HEK293 (cell line): Measurements from ENCODE around the gene GRIK4.

Source experiments
- MEIS1 ChIP-seq: sonication (generic); formaldehyde crosslinking; IDR thresholded peaks from 2 replicates; pipeline ENCODE4 v1.8.1; 2022; ENCODE audit warnings: missing genetic modification reagents, mild to moderate bottlenecking, borderline replicate concordance
- PRDM1 ChIP-seq: fragments of 450-650 bp; formaldehyde crosslinking; IDR thresholded peaks from 2 replicates; pipeline ENCODE4; 2016; ENCODE audit warnings: missing biosample characterization, missing genetic modification characterization
- REST ChIP-seq: fragments of 450-650 bp; formaldehyde crosslinking; IDR thresholded peaks from 2 replicates; pipeline ENCODE4 v1.5.1; 2016; ENCODE audit warnings: missing biosample characterization, missing genetic modification characterization
- SP7 ChIP-seq: fragments of 450-650 bp; formaldehyde crosslinking; IDR thresholded peaks from 2 replicates; pipeline ENCODE4 v1.5.1; 2016; ENCODE audit warnings: missing biosample characterization, missing genetic modification characterization
- YY1 ChIP-seq: fragments of 450-650 bp; formaldehyde crosslinking; IDR thresholded peaks from 2 replicates; pipeline ENCODE4 v1.5.1; 2018; ENCODE audit warnings: missing biosample characterization, missing genetic modification characterization
- ZBTB21 ChIP-seq: fragments of 450-650 bp; formaldehyde crosslinking; IDR thresholded peaks from 2 replicates; pipeline ENCODE4 v1.5.1; 2017; ENCODE audit warnings: missing biosample characterization, missing genetic modification characterization
- ZBTB48 ChIP-seq: fragments of 450-650 bp; formaldehyde crosslinking; IDR thresholded peaks from 2 replicates; pipeline ENCODE4 v1.5.1; 2016; ENCODE audit warnings: missing biosample characterization, missing genetic modification characterization
- ZNF23 ChIP-seq: fragments of 450-650 bp; formaldehyde crosslinking; IDR thresholded peaks from 2 replicates; pipeline ENCODE4 v1.5.1; 2016; ENCODE audit warnings: missing biosample characterization, missing genetic modification characterization, borderline replicate concordance
- ZNF266 ChIP-seq: fragments of 450-650 bp; formaldehyde crosslinking; IDR thresholded peaks from 2 replicates; pipeline ENCODE4 v1.5.1; 2016; ENCODE audit warnings: missing biosample characterization, missing genetic modification characterization, low read depth
- ZNF341 ChIP-seq: fragments of 450-650 bp; formaldehyde crosslinking; IDR thresholded peaks from 2 replicates; pipeline ENCODE4; 2016; ENCODE audit warnings: low read depth, missing biosample characterization, missing genetic modification characterization
- TF ChIP-seq, protein P1 (sequence below): fragments of 450-650 bp; formaldehyde crosslinking; IDR thresholded peaks from 2 replicates; pipeline ENCODE4 v1.5.1; 2016; ENCODE audit warnings: missing biosample characterization, missing genetic modification characterization

DNA sequence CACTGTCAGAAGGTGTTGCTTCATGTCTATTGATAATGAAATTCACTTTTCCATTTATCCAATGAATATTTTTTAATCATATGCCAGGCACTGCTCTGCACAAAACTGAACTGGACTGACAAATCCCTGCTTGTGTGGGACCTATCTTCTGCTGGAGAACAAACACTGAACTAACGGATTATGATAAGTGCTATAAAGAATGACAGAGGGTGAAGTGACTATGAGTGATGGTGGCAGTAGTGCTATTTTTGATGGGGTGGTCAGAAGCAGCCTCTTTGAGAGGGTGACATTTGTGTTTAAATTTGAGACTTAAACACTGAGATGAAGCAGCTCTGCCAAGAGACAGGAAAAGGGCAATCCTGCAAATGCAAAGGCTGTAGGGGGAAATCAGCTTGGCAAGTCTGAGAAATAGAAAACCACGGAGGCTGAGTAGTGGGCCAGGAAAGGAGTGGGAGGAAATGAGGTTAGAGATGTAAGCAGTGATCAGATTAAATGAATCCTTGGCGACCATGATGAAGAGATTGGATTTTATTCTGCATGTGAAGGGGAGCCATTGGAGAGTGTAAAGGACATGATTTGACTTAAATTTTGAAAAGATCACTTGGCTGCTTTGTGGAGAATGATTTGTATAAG lies 518.4 kb downstream of the GRIK4 start:
- no peak for TF ChIP-seq SP7 (tag by site-specific recombination)
- TF ChIP-seq, protein P1, sequence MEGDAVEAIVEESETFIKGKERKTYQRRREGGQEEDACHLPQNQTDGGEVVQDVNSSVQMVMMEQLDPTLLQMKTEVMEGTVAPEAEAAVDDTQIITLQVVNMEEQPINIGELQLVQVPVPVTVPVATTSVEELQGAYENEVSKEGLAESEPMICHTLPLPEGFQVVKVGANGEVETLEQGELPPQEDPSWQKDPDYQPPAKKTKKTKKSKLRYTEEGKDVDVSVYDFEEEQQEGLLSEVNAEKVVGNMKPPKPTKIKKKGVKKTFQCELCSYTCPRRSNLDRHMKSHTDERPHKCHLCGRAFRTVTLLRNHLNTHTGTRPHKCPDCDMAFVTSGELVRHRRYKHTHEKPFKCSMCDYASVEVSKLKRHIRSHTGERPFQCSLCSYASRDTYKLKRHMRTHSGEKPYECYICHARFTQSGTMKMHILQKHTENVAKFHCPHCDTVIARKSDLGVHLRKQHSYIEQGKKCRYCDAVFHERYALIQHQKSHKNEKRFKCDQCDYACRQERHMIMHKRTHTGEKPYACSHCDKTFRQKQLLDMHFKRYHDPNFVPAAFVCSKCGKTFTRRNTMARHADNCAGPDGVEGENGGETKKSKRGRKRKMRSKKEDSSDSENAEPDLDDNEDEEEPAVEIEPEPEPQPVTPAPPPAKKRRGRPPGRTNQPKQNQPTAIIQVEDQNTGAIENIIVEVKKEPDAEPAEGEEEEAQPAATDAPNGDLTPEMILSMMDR (tag by site-specific recombination), result no peak
- TF ChIP-seq ZBTB21 (tag by site-specific recombination), result no peak
- TF ChIP-seq ZNF341, result no peak
- TF ChIP-seq ZNF23, result no peak
- no peak for TF ChIP-seq MEIS1 (CRISPR knock-in tag)
- no peak for TF ChIP-seq PRDM1
- TF ChIP-seq REST (tag by site-specific recombination), result no peak
- no peak for TF ChIP-seq YY1 (tag by site-specific recombination)
- TF ChIP-seq ZNF266 (tag by site-specific recombination), result no peak
- no peak for TF ChIP-seq ZBTB48
